ENCODE data around the gene C5orf58.

DNA sequence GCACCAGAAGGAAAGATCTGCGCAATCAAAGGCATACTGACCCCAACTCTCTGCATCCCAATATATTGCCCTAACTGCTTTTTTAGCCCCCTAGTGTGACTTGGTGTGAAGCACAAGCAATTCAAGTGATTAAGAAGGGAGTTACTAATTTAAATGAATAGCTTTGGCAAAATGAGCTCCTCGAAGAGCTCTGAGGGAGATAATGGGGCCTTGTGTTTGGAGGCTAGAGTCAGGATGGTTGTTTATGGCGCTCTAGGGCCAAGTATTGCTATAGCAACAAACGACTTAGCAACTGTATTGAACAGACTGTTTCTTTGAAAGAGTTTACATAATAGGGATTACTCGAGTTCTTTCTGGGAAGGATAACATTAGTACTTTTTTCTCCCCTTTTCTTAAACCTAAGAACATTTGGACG, 11.5 kb upstream of the C5orf58 start:
- TF ChIP-seq, protein P1, sequence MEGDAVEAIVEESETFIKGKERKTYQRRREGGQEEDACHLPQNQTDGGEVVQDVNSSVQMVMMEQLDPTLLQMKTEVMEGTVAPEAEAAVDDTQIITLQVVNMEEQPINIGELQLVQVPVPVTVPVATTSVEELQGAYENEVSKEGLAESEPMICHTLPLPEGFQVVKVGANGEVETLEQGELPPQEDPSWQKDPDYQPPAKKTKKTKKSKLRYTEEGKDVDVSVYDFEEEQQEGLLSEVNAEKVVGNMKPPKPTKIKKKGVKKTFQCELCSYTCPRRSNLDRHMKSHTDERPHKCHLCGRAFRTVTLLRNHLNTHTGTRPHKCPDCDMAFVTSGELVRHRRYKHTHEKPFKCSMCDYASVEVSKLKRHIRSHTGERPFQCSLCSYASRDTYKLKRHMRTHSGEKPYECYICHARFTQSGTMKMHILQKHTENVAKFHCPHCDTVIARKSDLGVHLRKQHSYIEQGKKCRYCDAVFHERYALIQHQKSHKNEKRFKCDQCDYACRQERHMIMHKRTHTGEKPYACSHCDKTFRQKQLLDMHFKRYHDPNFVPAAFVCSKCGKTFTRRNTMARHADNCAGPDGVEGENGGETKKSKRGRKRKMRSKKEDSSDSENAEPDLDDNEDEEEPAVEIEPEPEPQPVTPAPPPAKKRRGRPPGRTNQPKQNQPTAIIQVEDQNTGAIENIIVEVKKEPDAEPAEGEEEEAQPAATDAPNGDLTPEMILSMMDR (IDR thresholded peaks at IDR 0.05) = no peak
- no peak for TF ChIP-seq EZH2 (IDR thresholded peaks at IDR 0.05; ENCODE audit: borderline replicate concordance, insufficient read depth, low read depth, low read length, poor library complexity, severe bottlenecking)

Measured in B cell (primary cell).